ENCODE data around the gene AMZ1.

Gene AMZ1

DNA sequence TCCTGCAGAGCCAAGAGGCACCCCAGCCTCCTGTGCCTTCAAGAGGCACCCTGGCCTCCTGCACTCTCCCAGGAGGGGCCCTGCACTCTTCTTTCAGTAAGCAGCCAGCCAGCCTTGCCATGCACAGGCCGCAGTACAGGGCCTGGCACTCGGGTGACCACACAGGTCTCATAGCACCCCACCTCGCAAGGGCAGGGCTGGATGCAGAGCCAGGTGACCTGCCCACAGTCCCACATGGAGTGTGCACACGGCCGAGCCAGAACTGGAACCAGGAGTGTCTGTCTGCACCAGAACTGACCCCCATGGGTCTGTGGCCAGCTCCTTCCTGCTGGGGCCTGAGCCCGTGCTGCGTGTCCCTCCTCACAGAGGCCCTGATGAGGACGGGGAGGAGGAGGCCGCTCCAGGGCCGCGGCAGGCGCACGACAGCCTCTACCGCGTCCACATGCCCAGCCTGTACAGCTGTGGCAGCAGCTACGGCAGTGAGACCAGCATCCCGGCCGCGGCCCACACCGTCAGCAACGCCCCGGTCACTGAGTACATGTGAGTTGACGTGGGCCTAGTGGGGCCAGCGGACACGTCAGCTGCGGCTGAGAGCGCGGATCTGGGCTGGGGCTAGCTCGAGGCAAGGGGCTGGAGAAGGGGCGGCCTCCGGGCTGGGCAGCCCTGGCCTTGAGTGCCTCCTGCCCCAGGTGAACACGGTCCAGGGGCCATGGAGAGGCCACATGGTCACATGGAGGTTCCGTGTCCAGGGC is 29.9 kb upstream of the AMZ1 start:
- no peak overlapping the region for H3K4me3 ChIP-seq (ENCODE audit: control insufficient read depth, low read depth, low read length)
- TF ChIP-seq, protein P1, sequence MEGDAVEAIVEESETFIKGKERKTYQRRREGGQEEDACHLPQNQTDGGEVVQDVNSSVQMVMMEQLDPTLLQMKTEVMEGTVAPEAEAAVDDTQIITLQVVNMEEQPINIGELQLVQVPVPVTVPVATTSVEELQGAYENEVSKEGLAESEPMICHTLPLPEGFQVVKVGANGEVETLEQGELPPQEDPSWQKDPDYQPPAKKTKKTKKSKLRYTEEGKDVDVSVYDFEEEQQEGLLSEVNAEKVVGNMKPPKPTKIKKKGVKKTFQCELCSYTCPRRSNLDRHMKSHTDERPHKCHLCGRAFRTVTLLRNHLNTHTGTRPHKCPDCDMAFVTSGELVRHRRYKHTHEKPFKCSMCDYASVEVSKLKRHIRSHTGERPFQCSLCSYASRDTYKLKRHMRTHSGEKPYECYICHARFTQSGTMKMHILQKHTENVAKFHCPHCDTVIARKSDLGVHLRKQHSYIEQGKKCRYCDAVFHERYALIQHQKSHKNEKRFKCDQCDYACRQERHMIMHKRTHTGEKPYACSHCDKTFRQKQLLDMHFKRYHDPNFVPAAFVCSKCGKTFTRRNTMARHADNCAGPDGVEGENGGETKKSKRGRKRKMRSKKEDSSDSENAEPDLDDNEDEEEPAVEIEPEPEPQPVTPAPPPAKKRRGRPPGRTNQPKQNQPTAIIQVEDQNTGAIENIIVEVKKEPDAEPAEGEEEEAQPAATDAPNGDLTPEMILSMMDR (conservative IDR thresholded peaks at IDR 0.05; ENCODE audit: control insufficient read depth, insufficient read depth, low read depth, low read length): no peak
- DNase-seq (ENCODE audit: low read depth): no peak

DNA sequence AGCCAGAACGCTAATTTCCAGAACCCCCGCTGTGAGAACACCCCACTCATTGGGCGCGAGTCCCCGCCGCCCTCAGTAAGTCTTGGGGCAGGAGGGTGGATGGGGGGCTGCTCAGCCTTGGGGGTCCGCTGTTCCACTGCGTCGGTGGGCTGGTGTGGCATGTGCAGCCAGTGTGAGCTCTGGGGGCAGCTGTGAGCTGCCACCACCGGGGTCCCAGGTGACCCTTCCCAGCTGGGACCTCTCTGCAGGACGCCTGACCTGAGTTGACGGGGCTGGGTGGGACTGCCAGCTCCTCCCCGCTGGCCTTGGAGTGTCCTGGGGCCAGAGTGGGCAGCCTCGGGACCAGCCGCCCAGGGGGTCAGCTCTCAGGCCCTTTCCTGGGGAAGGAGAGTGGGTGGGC is 29.1 kb upstream of the AMZ1 start:
- TF ChIP-seq, protein P1 (conservative IDR thresholded peaks at IDR 0.05; ENCODE audit: control insufficient read depth, insufficient read depth, low read depth, low read length): no peak
- no peak overlapping the region for H3K4me3 ChIP-seq (ENCODE audit: control insufficient read depth, low read depth, low read length)
- no peak for DNase-seq (ENCODE audit: low read depth)

DNA sequence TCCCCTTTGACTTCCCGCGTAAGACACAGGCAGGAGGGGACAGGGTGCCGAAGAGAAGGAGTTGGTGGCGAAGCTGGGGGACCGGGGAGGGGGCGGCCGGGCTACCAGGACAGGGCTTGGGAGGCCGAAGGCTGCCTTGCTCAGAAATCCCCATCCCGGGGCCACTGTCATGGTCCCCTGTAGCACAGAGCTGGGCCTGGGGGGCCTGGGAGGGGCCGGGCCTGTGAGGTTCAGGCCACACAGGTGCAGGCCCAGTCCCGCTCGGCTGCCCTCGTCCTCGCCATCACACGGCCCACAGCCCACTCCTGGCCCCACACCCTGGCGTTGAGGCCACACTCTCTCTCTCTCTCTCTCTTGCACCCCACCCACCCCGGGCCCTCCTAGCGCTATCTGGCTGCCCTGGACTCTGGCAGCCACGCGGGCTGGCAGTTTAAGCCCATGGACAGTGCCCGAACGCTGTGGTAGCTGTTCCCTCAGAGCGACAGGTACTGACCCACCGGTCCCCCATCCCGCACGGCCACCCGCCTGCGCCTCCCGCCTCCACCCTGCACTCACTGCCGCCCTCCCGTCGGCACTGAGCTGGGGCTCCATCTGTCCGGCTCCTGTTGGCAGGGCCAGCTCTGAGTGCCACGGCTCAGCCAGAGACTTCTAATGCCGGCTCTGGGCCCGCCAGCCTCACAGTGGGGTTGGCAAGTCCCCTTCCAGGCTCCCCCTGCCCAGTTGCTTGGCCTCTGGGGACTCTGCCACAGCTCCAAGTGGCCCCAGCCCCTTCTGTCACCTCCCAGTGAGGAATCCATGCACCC is 28.2 kb upstream of the AMZ1 start:
- H3K4me3 ChIP-seq (ENCODE audit: control insufficient read depth, low read depth, low read length): no peak overlapping the region
- DNase-seq (ENCODE audit: low read depth): no peak
- TF ChIP-seq, protein P1 (conservative IDR thresholded peaks at IDR 0.05; ENCODE audit: control insufficient read depth, insufficient read depth, low read depth, low read length): no peak

DNA sequence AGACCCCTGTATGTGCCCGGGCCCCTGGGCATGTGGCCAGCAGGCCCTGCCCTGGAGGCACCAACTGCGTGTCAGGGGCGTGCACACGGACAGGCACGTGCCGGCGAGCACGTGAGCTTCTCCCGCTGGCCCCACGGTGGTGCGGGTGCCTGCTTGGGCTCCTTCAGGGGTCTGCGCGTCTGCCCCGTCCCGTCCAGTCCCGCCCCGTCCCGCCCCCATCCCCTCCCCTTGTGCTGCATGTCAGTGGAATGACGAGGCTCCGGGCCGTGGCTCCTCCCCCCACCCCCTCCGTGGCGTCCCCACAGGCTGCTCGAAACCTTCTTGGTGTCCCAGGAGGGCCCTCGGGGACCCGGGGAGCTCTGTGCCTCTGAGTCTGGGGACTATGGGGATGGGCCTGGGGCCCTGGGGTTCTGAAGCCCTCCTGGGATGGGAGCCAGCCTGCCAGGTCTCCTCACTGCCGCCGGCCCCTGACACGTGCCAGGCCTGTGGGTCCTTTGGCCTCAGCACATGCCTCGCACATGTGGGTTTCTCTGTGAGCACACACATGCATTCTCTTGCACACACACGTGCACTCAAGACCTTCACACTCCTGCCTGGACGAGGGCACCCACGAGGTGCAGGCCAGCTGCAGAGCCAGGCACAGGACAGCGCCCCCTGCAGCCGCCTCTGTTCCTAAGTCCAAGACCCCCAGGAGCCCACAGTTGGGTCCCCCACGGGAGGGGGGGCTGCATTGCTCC is 27.5 kb upstream of the AMZ1 start:
- no peak for DNase-seq (ENCODE audit: low read depth)
- TF ChIP-seq, protein P1 (conservative IDR thresholded peaks at IDR 0.05; ENCODE audit: control insufficient read depth, insufficient read depth, low read depth, low read length): peak; percentile 24
- H3K4me3 ChIP-seq (ENCODE audit: control insufficient read depth, low read depth, low read length): no peak overlapping the region

DNA sequence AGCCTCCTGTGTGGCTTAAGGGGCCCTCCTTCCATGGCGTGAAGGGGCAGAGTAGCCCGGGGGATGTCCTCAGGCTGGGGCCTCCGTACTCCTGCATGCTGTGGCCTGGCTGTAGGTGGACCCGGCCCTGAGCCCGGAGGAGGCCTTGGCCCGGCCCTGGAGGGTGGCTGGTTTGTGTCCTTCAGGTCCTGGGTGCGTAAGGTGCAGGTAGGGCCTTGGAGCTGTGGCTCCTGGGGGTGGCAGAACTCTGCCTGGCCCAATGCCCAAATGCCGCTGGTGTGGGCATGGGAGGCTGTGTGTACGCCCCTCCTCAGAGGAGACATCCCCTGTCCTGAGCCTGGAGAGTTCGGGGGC is 26.9 kb upstream of the AMZ1 start:
- no peak for DNase-seq (ENCODE audit: low read depth)
- TF ChIP-seq, protein P1 (conservative IDR thresholded peaks at IDR 0.05; ENCODE audit: control insufficient read depth, insufficient read depth, low read depth, low read length): no peak
- no peak overlapping the region for H3K4me3 ChIP-seq (ENCODE audit: control insufficient read depth, low read depth, low read length)

DNA sequence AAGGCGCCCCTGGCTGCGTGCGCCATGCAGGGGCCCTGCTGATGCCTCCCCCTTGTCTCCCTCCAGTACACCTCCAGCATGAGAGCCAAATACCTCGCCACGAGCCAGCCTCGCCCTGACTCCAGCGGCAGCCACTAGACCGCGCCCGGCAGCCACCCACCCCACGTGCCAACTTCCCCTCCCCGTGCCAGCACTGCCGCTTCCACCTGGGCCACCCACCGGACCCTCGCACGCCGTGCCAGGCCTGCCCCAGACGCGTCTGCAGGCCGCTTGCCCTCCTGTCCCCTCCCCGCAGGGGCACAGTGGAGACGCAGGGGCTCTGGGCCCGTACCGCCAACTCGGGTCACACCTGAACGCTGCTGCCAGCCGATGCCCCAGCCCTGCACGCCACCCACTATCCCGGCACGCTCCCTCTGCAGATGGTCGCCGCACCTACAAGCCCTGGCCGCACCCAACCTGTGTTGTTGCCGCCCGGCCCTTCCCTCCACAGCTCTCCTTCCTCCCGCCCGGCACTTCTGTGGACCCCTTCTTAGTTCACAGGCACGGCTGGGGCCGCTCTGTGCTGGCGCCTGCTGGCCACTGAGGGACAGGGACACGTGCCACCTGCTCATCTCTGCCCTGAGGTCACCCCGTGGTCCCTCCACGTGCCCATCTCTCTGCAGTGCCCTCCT is 26.3 kb upstream of the AMZ1 start:
- TF ChIP-seq, protein P1 (conservative IDR thresholded peaks at IDR 0.05; ENCODE audit: control insufficient read depth, insufficient read depth, low read depth, low read length): peak; percentile 11
- DNase-seq (ENCODE audit: low read depth): no peak
- H3K4me3 ChIP-seq (ENCODE audit: control insufficient read depth, low read depth, low read length): no peak overlapping the region
